ENCODE results near the gene AIG1.

GRCh38 chr6:143062551-143062950, 1.9 kb downstream of the AIG1 start:
- TF ChIP-seq CTCF (conservative IDR thresholded peaks at IDR 0.05; ENCODE audit: low read length) (no peak), EZH2phosphoT487 (IDR thresholded peaks at IDR 0.05; ENCODE audit: borderline replicate concordance, low read depth, low read length) (no peak)
